HG03095 (cell line): Measurements from ENCODE around the gene TMEM213.
"Not testable (repeated sequence)": the region's sequence is repeated elsewhere in the genome, so short reads cannot be mapped to it uniquely, and the experiment has no call there.

ENCODE experiments used
- ATAC-seq: cut with Tn5 transposase; IDR thresholded peaks from one replicate; pipeline ENCODE4 v1.9.1; 2021; ENCODE audit warnings: moderate library complexity; ENCODE audit not compliant: unreplicated experiment

Gene TMEM213

GRCh38 chr7:138796038-138796615 is 1.7 kb upstream of the TMEM213 start:
- ATAC-seq: no peak

GRCh38 chr7:138797046-138797445 is 748 bp upstream of the TMEM213 start:
- not testable (repeated sequence) for ATAC-seq

- ATAC-seq: no peak
Observed at GRCh38 chr7:138798836-138799235, 1.0 kb downstream of the TMEM213 start.

- ATAC-seq: no peak
Observed at GRCh38 chr7:138799336-138800000, 1.7 kb downstream of the TMEM213 start.

GRCh38 chr7:138801256-138801655 is 3.5 kb downstream of the TMEM213 start:
- ATAC-seq: no peak

GRCh38 chr7:138802706-138803105 is 4.9 kb downstream of the TMEM213 start:
- no peak for ATAC-seq

GRCh38 chr7:138804618-138805017 is 6.8 kb downstream of the TMEM213 start:
- ATAC-seq: no peak

GRCh38 chr7:138809346-138809745 is 11.6 kb downstream of the TMEM213 start:
- no peak for ATAC-seq

GRCh38 chr7:138811327-138811726 is 13.5 kb downstream of the TMEM213 start:
- not testable (repeated sequence) for ATAC-seq

- ATAC-seq: no peak
Observed at GRCh38 chr7:138813945-138814344, 16.2 kb downstream of the TMEM213 start.

GRCh38 chr7:138814816-138815332 is 17.1 kb downstream of the TMEM213 start:
- ATAC-seq: no peak

GRCh38 chr7:138816650-138817049 is 18.9 kb downstream of the TMEM213 start:
- no peak for ATAC-seq

- no peak for ATAC-seq
Observed at GRCh38 chr7:138819625-138820024, 21.8 kb downstream of the TMEM213 start.

- no peak for ATAC-seq
Observed at GRCh38 chr7:138821912-138822311, 24.1 kb downstream of the TMEM213 start.

GRCh38 chr7:138822867-138823535 is 25.2 kb downstream of the TMEM213 start:
- ATAC-seq: no peak

GRCh38 chr7:138825049-138825721 is 27.4 kb downstream of the TMEM213 start:
- ATAC-seq: no peak

GRCh38 chr7:138828302-138828701 is 30.5 kb downstream of the TMEM213 start:
- ATAC-seq: no peak

- ATAC-seq: no peak
Observed at GRCh38 chr7:138829335-138829734, 31.5 kb downstream of the TMEM213 start.

GRCh38 chr7:138832966-138833365 is 35.2 kb downstream of the TMEM213 start:
- ATAC-seq: no peak

- no peak for ATAC-seq
Observed at GRCh38 chr7:138833596-138833995, 35.8 kb downstream of the TMEM213 start.

- ATAC-seq: no peak
Observed at GRCh38 chr7:138834583-138834982, 36.8 kb downstream of the TMEM213 start.
